SH-SY5Y (cell line): ENCODE data around the gene PRSS1.

Source experiments
- GATA2 ChIP-seq: IDR thresholded peaks from 2 replicates; pipeline ENCODE4 v1.6.1; 2011; ENCODE audit warnings: mild to moderate bottlenecking, low read depth, low read length
- GATA3 ChIP-seq: IDR thresholded peaks from 2 replicates; pipeline ENCODE4 v1.6.1; 2011; ENCODE audit warnings: low read depth, mild to moderate bottlenecking, low read length, moderate library complexity

GRCh38 chr7:142777318-142777717 is 28.0 kb downstream of the PRSS1 start:
- TF ChIP-seq GATA3 (no peak), GATA2 (no peak)
